UCSD-AML1 (cell line): ENCODE measurements around the gene TAS1R2.
"Not testable (repeated sequence)": the region's sequence is repeated elsewhere in the genome, so short reads cannot be mapped to it uniquely, and the experiment has no call there.

ENCODE experiments used
- DNase-seq: peaks from one replicate; lab custom pipeline; 2025; ENCODE audit not compliant: unreplicated experiment; lab: John Stamatoyannopoulos, UW

Gene TAS1R2

DNA sequence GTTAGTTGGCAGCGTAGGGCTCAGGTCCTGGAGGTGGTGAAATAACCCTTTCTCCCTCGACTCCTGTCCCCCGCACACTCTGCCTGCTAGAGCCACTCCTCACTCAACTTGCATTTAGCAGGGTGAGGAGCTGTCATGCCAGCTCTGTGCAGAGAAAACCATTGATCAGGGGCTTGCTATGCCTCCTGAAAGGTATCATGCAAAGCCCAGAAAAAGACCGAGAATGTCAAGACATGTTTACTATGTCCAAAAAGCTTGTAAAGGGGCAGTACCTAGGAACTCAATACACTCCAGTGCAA, 24.9 kb upstream of the TAS1R2 start:
- DNase-seq, result no peak

- DNase-seq, result peak; percentile 70
Measured at GRCh38 chr1:18883636-18884418, 24.4 kb upstream of the TAS1R2 start.

GRCh38 chr1:18883079-18883478, 23.6 kb upstream of the TAS1R2 start:
- DNase-seq, result no peak

DNA sequence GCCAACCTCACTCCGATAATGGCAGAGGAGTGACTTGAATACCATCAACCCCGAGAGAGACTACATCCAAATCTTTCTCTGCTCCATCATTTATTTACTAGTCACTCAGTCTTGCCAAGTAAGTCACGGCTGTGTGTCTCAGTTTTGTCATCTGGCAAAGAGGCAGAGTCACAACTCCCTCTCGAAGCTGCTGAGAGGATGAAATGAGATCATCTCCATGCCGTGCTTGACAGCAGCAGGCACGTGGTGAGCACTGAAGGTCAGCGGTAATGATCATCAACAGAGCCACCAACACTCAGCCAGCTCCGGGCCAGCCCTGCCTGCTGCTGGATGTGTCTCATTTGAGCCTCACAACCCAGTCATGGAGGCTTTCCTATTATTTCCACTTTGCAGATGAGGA, 23.0 kb upstream of the TAS1R2 start:
- DNase-seq, result no peak

- DNase-seq, result no peak
Measured at GRCh38 chr1:18881642-18882431, 22.4 kb upstream of the TAS1R2 start.

GRCh38 chr1:18881164-18881563, 21.7 kb upstream of the TAS1R2 start:
- no peak for DNase-seq

DNA sequence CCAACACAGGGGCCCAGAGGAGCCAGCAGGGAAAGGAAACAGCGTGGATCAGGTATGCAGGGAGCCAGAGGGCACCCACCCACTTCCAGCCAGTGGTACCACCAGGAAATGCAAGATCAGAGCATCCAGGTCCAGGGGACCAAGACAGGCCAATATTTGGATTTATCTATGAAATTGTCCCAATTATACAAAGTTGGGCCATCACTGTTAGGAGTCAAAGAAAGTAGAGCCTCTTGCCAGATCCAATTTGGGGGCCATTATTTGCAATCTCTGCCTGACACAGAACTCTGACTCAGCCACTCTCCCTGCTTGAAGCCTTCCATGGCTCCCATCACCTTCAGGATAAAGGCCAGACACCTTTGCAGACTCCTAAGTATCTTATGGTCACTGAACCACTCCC, 21.1 kb upstream of the TAS1R2 start:
- no peak for DNase-seq

DNA sequence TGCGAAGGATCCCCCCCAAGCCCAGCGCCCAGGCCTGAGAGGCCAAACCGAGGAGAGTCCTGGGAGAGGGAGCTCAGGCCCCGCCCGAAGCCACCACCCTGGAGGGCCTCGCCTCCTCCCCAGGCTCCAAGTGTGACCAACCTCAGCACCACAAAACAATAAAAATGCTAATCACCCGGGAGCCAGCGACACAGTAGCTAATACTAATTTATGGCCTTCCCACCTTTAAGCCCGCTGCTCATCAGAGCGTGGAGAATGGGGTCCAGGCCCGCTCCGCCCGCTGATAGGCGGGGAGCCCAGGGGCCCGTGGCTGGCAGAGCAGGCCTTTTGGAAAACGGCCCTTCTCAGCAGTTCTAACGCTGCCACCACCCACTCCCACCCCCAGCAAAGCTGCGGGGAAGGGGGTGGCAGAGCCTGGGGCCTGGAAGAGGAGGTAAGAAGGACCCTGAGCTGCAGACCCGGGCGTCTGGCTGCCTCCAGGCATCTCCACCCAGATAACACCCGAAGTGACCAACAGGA, 20.4 kb upstream of the TAS1R2 start:
- DNase-seq, result no peak

- DNase-seq, result no peak
Measured at GRCh38 chr1:18879215-18879790, 19.8 kb upstream of the TAS1R2 start.

DNA sequence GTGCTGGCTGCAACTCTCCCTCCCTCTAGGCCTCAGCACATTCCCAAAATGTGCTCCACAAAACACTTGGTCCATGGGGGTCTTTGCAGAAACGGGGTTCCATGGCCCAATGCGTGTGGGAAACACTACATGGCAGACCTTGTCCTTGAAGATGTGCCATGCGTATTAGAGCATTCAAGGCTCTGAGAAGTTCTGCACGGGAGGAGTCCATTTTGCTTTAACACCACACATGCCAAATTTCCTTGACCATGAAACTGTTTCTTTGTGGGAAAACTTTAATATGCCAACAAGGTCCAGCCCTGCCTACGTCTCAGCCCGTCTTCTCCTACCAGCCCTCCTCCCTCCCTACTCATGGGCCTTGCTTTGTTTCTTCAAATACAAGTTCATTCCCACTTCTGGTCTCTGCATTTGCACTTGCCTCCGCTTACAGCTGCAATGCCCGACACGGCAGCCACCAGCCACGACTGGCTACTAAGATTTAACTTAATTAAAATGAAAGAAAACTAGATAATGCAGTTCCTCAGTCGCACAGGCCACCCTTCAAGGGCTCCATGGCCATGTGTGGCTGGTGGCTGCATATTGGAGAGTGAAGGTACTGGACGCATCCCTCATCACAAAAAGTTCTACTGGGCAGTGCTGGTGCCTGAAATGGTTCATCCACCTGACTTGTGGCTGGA, 19.2 kb upstream of the TAS1R2 start:
- no peak for DNase-seq

- no peak for DNase-seq
Measured at GRCh38 chr1:18877282-18877681, 17.8 kb upstream of the TAS1R2 start.

DNA sequence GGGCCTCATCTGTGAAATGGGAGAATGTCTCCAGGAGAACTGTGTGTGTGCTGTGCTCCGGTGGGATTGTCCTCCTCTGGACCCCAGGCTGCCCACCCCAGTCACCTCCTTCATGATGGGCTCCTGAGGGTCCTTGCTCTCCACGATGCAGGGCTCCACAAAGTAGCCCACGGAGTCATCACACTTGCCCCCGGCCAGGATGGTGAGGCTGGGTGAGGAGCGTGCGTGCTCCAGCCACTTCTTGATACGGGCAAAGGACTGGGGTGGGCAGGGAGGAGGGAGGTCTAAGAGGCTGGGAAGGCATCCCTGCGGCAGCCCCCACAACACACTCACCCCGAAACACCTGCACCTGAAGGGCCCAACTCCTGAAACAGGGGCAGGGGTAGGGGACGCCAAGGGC, 16.8 kb upstream of the TAS1R2 start:
- DNase-seq, result no peak

- no peak for DNase-seq
Measured at GRCh38 chr1:18875796-18876128, 16.3 kb upstream of the TAS1R2 start.

GRCh38 chr1:18875107-18875795, 15.8 kb upstream of the TAS1R2 start:
- peak; percentile 69 for DNase-seq

- DNase-seq, result no peak
Measured at GRCh38 chr1:18874600-18874999, 15.1 kb upstream of the TAS1R2 start.

GRCh38 chr1:18874036-18874435, 14.6 kb upstream of the TAS1R2 start:
- no peak for DNase-seq

GRCh38 chr1:18872071-18872611, 12.7 kb upstream of the TAS1R2 start:
- DNase-seq, result no peak

GRCh38 chr1:18871401-18872070, 12.1 kb upstream of the TAS1R2 start:
- no peak for DNase-seq

DNA sequence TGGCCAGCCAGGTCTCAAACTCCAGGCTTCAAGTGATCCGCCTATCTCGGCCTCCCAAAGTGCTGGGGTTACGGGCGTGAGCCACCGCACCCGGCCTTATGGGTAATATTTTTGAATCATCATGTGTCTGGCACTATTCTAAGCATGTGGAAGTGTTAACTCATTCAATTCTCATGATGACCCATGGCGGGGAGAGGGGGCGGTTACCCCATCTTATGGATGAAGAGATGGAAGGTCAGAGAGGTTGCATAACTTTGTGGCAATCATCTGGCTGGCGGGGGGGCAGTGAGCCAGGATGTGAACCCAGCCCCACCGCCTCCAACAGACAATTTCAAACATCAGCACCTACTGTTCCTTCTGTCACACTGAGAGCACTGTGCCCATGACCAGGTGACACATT, 11.5 kb upstream of the TAS1R2 start:
- no peak for DNase-seq

DNA sequence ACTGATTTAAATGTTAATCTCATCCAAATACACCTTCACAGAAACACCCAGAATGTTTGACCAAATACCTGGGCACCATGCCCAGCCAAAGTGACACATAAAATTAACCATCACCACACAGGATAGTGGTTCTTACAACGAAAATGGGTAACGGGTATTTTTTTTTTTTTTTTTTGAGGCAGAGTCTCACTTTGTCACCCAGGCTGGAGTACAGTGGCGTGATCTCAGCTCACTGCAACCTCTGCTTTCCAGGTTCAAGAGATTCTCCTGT, 11.1 kb upstream of the TAS1R2 start:
- not testable (repeated sequence) for DNase-seq
